HepG2 (cell line): ENCODE data around the gene IL1RAP. TPM values are rescaled to one million over a fixed set of nuclear protein-coding genes. Genes with fewer than 3 reads are reported as not detected.
A peak's percentile ranks its signal among the peaks of the same experiment; 100 is the strongest.

Experiments used
- ATF3 ChIP-seq: sonication (generic); formaldehyde crosslinking; IDR thresholded peaks from 2 replicates; pipeline ENCODE4 v1.4.0; 2020; ENCODE audit warnings: missing genetic modification reagents
- HMGA1 ChIP-seq: sonication (generic); formaldehyde crosslinking; conservative IDR thresholded peaks from 2 replicates; pipeline ENCODE4 v1.4.0; 2020; ENCODE audit warnings: missing genetic modification reagents
- HOXA5 ChIP-seq: sonication (generic); formaldehyde crosslinking; IDR thresholded peaks from 2 replicates; pipeline ENCODE4 v1.4.0; 2020; ENCODE audit warnings: missing genetic modification reagents
- JUND ChIP-seq: sonication (generic); formaldehyde crosslinking; IDR thresholded peaks from 2 replicates; pipeline ENCODE4 v1.8.0; 2022; ENCODE audit warnings: mild to moderate bottlenecking, missing genetic modification reagents
- KLF12 ChIP-seq: sonication (generic); formaldehyde crosslinking; IDR thresholded peaks from 2 replicates; pipeline ENCODE4 v1.4.0; 2020; ENCODE audit warnings: missing genetic modification reagents, borderline replicate concordance
- MAFG ChIP-seq: sonication (generic); formaldehyde crosslinking; IDR thresholded peaks from 2 replicates; pipeline ENCODE4 v1.5.1; 2020; ENCODE audit warnings: mild to moderate bottlenecking, missing genetic modification reagents
- MED1 ChIP-seq: sonication (generic); formaldehyde crosslinking; IDR thresholded peaks from 2 replicates; pipeline ENCODE4 v1.4.0; 2020; ENCODE audit warnings: missing genetic modification reagents
- MED8 ChIP-seq: sonication (generic); formaldehyde crosslinking; IDR thresholded peaks from 2 replicates; pipeline ENCODE4 v1.8.1; 2023; ENCODE audit warnings: mild to moderate bottlenecking, missing genetic modification reagents; ENCODE audit not compliant: insufficient replicate concordance
- NFIB ChIP-seq: sonication (generic); formaldehyde crosslinking; IDR thresholded peaks from 2 replicates; pipeline ENCODE4 v1.9.0; 2021; ENCODE audit warnings: missing genetic modification reagents, mild to moderate bottlenecking, borderline replicate concordance
- PBX2 ChIP-seq: IDR thresholded peaks from 2 replicates; pipeline ENCODE4 v1.6.1; 2016; ENCODE audit warnings: control low read depth
- RARA ChIP-seq: IDR thresholded peaks from 2 replicates; pipeline ENCODE4 v1.6.1; 2016; ENCODE audit warnings: missing genetic modification reagents, missing compliant biosample characterization
- RXRA ChIP-seq: sonication (generic); formaldehyde crosslinking; IDR thresholded peaks from 2 replicates; pipeline ENCODE4 v1.5.1; 2020; ENCODE audit warnings: missing genetic modification reagents
- SALL2 ChIP-seq: sonication (generic); formaldehyde crosslinking; IDR thresholded peaks from 2 replicates; pipeline ENCODE4 v1.8.1; 2023; ENCODE audit warnings: mild to moderate bottlenecking, missing genetic modification reagents, inconsistent platforms
- SIX1 ChIP-seq: sonication (generic); formaldehyde crosslinking; IDR thresholded peaks from 2 replicates; pipeline ENCODE4 v1.4.0; 2020; ENCODE audit warnings: missing genetic modification reagents, borderline replicate concordance
- TFDP2 ChIP-seq: sonication (generic); formaldehyde crosslinking; IDR thresholded peaks from 2 replicates; pipeline ENCODE4 v1.4.0; 2020; ENCODE audit warnings: missing genetic modification reagents
- ZHX1 ChIP-seq: sonication (generic); formaldehyde crosslinking; IDR thresholded peaks from 2 replicates; pipeline ENCODE4 v1.8.1; 2022; ENCODE audit warnings: low read depth, mild to moderate bottlenecking, missing genetic modification reagents
- ZNF260 ChIP-seq: sonication (generic); formaldehyde crosslinking; IDR thresholded peaks from 2 replicates; pipeline ENCODE4 v1.4.0; 2020; ENCODE audit warnings: missing genetic modification reagents, low read depth, mild to moderate bottlenecking, borderline replicate concordance
- ZNF337 ChIP-seq: sonication (generic); formaldehyde crosslinking; IDR thresholded peaks from 2 replicates; pipeline ENCODE4 v1.5.1; 2020; ENCODE audit warnings: missing genetic modification reagents, low read depth, mild to moderate bottlenecking, borderline replicate concordance
- ZNF614 ChIP-seq: IDR thresholded peaks from 2 replicates; pipeline ENCODE4 v1.6.1; 2018; ENCODE audit warnings: missing biosample characterization, missing genetic modification reagents, inconsistent platforms, borderline replicate concordance
- ZNF720 ChIP-seq: sonication (generic); formaldehyde crosslinking; IDR thresholded peaks from 2 replicates; pipeline ENCODE4 v1.4.0; 2020; ENCODE audit warnings: missing genetic modification reagents
- ZNF749 ChIP-seq: sonication (generic); formaldehyde crosslinking; IDR thresholded peaks from 2 replicates; pipeline ENCODE4 v1.8.0; 2022; ENCODE audit warnings: mild to moderate bottlenecking, missing genetic modification reagents, moderate library complexity, borderline replicate concordance
- ZNF770 ChIP-seq: sonication (generic); formaldehyde crosslinking; IDR thresholded peaks from 2 replicates; pipeline ENCODE4 v1.5.0; 2020; ENCODE audit warnings: mild to moderate bottlenecking, missing genetic modification reagents
- polyA plus RNA-seq, 8 experiments: library from polyadenylated mRNA; depleted of rRNA in 3 of 8; stranded (reverse) in 7 of 8; unstranded in 1 of 8; fragments of >200 nt; fragmentation: Illumina TruSeq in 4 of 8; extraction: Trizol in 4 of 8; gene quantifications; 2 replicates each; pipeline versions ENCODE4 v1.2.1 to v1.2.3, GENCODE V29; 2011 to 2016; ENCODE audit warnings: low read depth in 4 of 8, missing spikeins in 1 of 8, mixed read lengths in 1 of 8; ENCODE audit not compliant: insufficient read depth in 1 of 8
- total RNA-seq, 5 experiments: library from RNA; depleted of rRNA; stranded (reverse); fragments of >200 nt; fragmentation: Illumina TruSeq; extraction: Trizol; gene quantifications; 2 replicates each; pipeline ENCODE4 v1.2.3, GENCODE V29; 2016; ENCODE audit warnings: low read depth in 1 of 5

The IL1RAP gene
- total and polyA plus RNA-seq, 2 of the 13 experiments (the other 11 are each of a cell fraction or from before 2014, with no cell fraction given): 18.3 to 54.9 TPM

GRCh38 chr3:190513409-190514370, at the start of gene IL1RAP (continued):
- TF ChIP-seq RARA (CRISPR knock-in tag): no peak; the same call in 1 of the 2 replicates
- peak; percentile 75; the same call in 1 of the 2 replicates for TF ChIP-seq ZNF749
- TF ChIP-seq MAFG (CRISPR knock-in tag): no peak
- TF ChIP-seq KLF12: peak; percentile 60; the same call in 1 of the 2 replicates
- TF ChIP-seq TFDP2 (CRISPR knock-in tag): peak; percentile 88
- TF ChIP-seq ZNF770 (CRISPR knock-in tag): 0 out of 2 replicates have a peak, but pooled peaks have one; percentile 48
- TF ChIP-seq SIX1 (CRISPR knock-in tag): 0 out of 2 replicates have a peak, but pooled peaks have one; percentile 12
- TF ChIP-seq ZNF720 (CRISPR knock-in tag): no peak
- peak; percentile 82 for TF ChIP-seq HOXA5
- no peak for TF ChIP-seq JUND
- TF ChIP-seq ZNF614 (CRISPR knock-in tag): peak; percentile 83
- no peak for TF ChIP-seq HMGA1 (CRISPR knock-in tag)
- no peak for TF ChIP-seq NFIB
- no peak for TF ChIP-seq PBX2 (CRISPR knock-in tag)
- TF ChIP-seq MED8 (CRISPR knock-in tag): no peak
- TF ChIP-seq ZHX1: peak; percentile 81
- peak; percentile 87 for TF ChIP-seq MED1
- TF ChIP-seq RXRA (CRISPR knock-in tag): peak; percentile 71
- TF ChIP-seq ZNF337 (CRISPR knock-in tag): no peak
- no peak for TF ChIP-seq ATF3 (CRISPR knock-in tag)
- TF ChIP-seq ZNF260 (CRISPR knock-in tag): no peak
- peak; percentile 87 for TF ChIP-seq SALL2 (CRISPR knock-in tag)
